Measurements from ENCODE around the gene FOXB1.

Gene FOXB1

DNA sequence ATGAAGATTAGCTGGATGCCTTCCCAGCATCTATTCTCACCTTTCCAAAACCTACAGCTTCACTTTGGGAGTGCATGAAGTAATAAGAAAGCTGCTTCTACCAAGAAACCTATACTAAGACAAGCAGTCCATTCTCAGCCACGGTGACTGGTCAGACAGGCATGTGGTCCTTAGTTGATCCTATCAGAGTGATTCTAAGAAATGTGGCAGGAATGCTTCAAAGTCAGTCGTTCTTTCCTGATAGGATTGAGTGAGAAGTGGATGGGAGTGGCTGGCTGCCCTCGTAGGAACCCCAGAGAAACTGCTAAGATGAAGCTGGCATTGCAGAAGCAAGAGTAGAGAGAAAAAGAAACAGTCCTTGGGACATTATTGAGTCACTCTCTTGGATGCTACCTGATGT, 16.6 kb downstream of the FOXB1 start:
- DNase-seq (no peak), ATAC-seq (replicated peaks) (no peak)
- Mint-ChIP-seq H3K9me3 (peaks cover 8 to 12% of the 10 kb centered on the region in 2 donors), H3K4me3 (no peak overlapping the region), H3K36me3 (peaks cover 3 to 5% of the 10 kb centered on the region in 2 donors), H3K27me3 (peaks cover 25 to 45% of the 10 kb centered on the region in 2 donors), H3K27ac (no peak overlapping the region), H3K4me1 (no peaks in the 10 kb centered on the region)

GRCh38 chr15:60021589-60022378, 17.7 kb downstream of the FOXB1 start:
- H3K27me3 Mint-ChIP-seq, result peaks cover 25 to 37% of the 10 kb centered on the region in 2 donors
- no peak for ATAC-seq (replicated peaks)
- peaks cover 8 to 12% of the 10 kb centered on the region in 2 donors for H3K9me3 Mint-ChIP-seq

DNA sequence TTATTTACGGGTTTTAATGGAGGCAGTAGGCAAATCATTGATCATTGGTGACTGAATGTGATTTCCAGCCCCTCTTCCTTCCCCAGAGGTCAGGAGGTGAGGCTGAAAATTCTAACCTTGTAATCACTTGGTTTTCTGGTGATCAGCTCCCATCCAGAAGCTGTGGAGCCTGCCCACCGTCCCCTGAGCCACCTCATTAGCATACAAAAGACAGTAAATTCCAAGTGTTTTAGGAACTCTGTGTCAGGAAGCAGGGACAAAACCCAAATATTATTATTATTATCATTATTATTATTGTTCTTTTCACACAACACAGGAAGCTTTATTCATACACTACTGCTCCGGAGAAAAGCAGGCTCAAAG, 18.2 kb downstream of the FOXB1 start:
- H3K27me3 Mint-ChIP-seq, result peaks cover 22 to 32% of the 10 kb centered on the region in 2 donors
- H3K4me1 Mint-ChIP-seq, result no peaks in the 10 kb centered on the region
- H3K4me3 Mint-ChIP-seq, result no peak overlapping the region
- no peak for DNase-seq
- H3K36me3 Mint-ChIP-seq, result peaks cover 0 to 2% of the 10 kb centered on the region in 2 donors
- H3K27ac Mint-ChIP-seq, result no peak overlapping the region
- ATAC-seq (replicated peaks), result no peak
- H3K9me3 Mint-ChIP-seq, result peaks cover 5 to 9% of the 10 kb centered on the region in 2 donors

More at GRCh38 chr15:60021589-60022378, 17.7 kb downstream of the FOXB1 start:
- DNase-seq, result no peak
- Mint-ChIP-seq H3K4me1 (no peaks in the 10 kb centered on the region), H3K27ac (no peak overlapping the region), H3K4me3 (no peak overlapping the region), H3K36me3 (peaks cover 3 to 5% of the 10 kb centered on the region in 2 donors)

GRCh38 chr15:60026555-60026954, 22.4 kb downstream of the FOXB1 start:
- H3K4me3 Mint-ChIP-seq, result no peak overlapping the region
- peaks cover 0 to 6% of the 10 kb centered on the region in 2 donors for H3K9me3 Mint-ChIP-seq
- H3K27me3 Mint-ChIP-seq, result peaks cover 9 to 42% of the 10 kb centered on the region in 2 donors
- no peaks in the 10 kb centered on the region for H3K36me3 Mint-ChIP-seq
- ATAC-seq (replicated peaks) (no peak), DNase-seq (no peak)
- H3K4me1 Mint-ChIP-seq, result no peaks in the 10 kb centered on the region
- H3K27ac Mint-ChIP-seq, result no peak overlapping the region

DNA sequence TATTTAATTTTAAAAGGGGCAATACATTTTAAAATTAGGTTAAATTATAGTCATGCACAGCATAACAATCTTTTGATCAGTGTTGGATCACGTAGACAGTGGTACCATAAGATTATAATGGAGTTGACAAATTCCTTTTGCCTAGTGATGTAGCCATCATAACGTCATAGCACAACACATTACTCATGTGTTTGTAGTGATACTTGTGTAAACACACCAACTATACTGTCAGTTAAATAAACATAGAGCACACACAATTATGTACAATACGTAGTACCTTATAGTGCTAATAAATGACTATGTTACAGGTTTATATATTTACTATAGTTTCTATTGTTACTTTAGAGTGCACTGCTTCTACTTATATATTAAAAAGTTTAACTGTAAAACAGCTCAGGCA, 31.2 kb downstream of the FOXB1 start:
- H3K4me3 Mint-ChIP-seq, result no peak overlapping the region
- ATAC-seq (replicated peaks), result no peak
- no peaks in the 10 kb centered on the region for H3K36me3 Mint-ChIP-seq
- no peaks in the 10 kb centered on the region for H3K4me1 Mint-ChIP-seq
- H3K27me3 Mint-ChIP-seq, result peaks cover 15 to 16% of the 10 kb centered on the region in 2 donors
- H3K9me3 Mint-ChIP-seq, result peaks cover 0 to 6% of the 10 kb centered on the region in 2 donors
- no peak overlapping the region for H3K27ac Mint-ChIP-seq
- DNase-seq, result no peak

DNA sequence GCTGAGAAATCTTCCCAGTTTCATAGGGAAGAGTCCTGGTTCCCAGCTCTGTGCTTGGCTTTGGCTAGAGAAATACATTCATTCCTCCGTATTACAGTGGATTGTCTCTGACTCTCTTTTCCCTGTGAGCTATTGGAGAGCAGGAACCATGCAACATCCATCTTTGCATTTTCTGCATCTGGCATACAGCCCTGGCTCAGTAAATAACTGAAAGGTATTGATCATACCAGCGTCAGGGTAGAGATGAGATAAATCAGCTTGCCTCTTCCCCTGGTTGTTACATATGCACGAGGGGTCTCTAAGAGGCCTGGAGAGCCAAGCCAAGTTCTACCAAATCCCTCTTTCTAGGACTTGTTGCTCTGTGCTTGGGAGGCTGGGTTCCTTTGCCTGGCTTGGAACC, 35.2 kb downstream of the FOXB1 start:
- peaks cover 18 to 26% of the 10 kb centered on the region in 2 donors for H3K27me3 Mint-ChIP-seq
- H3K27ac Mint-ChIP-seq, result no peak overlapping the region
- no peaks in the 10 kb centered on the region for H3K4me1 Mint-ChIP-seq
- ATAC-seq (replicated peaks) (no peak), DNase-seq (no peak)
- H3K36me3 Mint-ChIP-seq, result no peaks in the 10 kb centered on the region
- H3K9me3 Mint-ChIP-seq, result no peaks in the 10 kb centered on the region
- no peak overlapping the region for H3K4me3 Mint-ChIP-seq

DNA sequence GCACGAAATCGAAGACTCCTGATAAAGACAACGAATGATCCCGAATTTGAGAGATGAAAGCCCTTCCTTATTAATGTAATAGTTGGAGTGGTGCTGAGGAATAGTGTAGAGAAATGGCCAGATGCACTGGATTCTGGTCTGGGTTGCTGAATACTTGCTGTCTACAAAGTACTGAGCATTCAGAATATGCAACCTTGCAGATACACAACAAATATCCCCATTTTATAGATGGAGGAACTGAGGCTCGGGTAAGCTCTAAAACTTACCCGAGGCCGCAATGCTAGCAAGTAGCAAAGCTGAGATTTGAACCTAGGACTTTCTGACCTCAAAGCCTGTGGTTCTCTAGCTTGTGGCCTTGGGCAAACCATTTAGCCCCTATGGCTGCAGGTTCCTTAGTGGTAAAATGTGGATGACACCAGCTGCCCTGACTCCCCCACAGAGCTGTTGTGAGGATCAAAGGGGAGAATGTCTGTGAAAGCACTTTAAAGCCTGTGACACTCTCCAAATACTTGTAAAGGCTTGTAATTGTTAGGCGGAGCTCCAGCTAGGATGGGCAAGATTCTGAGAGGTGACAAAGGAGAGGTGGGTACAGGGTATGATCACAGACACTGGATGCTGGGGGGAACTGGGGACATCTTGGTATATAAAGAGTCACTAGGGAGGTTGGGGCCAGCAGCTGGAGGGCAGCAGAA, 39.8 kb downstream of the FOXB1 start:
- H3K27me3 Mint-ChIP-seq, result peaks cover 15 to 22% of the 10 kb centered on the region in 2 donors
- DNase-seq, result no peak
- no peaks in the 10 kb centered on the region for H3K36me3 Mint-ChIP-seq
- no peaks in the 10 kb centered on the region for H3K9me3 Mint-ChIP-seq
- H3K4me3 Mint-ChIP-seq, result no peak overlapping the region
- no peak for ATAC-seq (replicated peaks)
- no peak overlapping the region for H3K27ac Mint-ChIP-seq
- H3K4me1 Mint-ChIP-seq, result no peaks in the 10 kb centered on the region

- H3K27ac Mint-ChIP-seq, result no peak overlapping the region
- no peak for ATAC-seq (replicated peaks)
- no peak overlapping the region for H3K4me3 Mint-ChIP-seq
Observed at GRCh38 chr15:60044636-60045270, 40.6 kb downstream of the FOXB1 start.

DNA sequence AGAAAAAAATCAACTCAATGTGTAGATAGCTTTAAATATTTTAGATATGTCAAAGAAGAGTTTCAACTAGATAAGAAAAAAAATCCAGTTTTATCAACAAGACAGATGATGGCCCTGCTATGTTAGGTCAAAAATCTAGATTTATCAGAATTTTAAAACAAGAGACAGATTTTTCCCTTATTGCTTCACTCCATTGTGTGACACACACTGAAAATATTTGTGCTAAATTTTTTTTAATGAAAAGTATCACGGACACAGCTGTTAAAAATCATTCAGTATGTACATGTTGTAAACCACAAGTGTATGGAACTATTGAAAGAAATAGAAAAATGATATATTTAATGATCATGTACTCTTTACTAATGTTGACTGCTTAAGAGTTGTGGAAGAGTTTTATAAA, 43.6 kb downstream of the FOXB1 start:
- H3K4me1 Mint-ChIP-seq, result no peaks in the 10 kb centered on the region
- no peak overlapping the region for H3K27ac Mint-ChIP-seq
- H3K9me3 Mint-ChIP-seq, result peaks cover 9 to 10% of the 10 kb centered on the region in 2 donors
- H3K4me3 Mint-ChIP-seq, result no peak overlapping the region
- peaks cover 10 to 12% of the 10 kb centered on the region in 2 donors for H3K27me3 Mint-ChIP-seq
- H3K36me3 Mint-ChIP-seq, result peaks cover 1 to 6% of the 10 kb centered on the region in 2 donors
- DNase-seq (no peak), ATAC-seq (replicated peaks) (no peak)

More at GRCh38 chr15:60044636-60045270, 40.6 kb downstream of the FOXB1 start:
- no peaks in the 10 kb centered on the region for H3K4me1 Mint-ChIP-seq
- H3K9me3 Mint-ChIP-seq, result peaks cover 5 to 6% of the 10 kb centered on the region in 2 donors
- peaks cover 14 to 22% of the 10 kb centered on the region in 2 donors for H3K27me3 Mint-ChIP-seq
- DNase-seq, result no peak
- peaks cover 0 to 6% of the 10 kb centered on the region in 2 donors for H3K36me3 Mint-ChIP-seq

DNA sequence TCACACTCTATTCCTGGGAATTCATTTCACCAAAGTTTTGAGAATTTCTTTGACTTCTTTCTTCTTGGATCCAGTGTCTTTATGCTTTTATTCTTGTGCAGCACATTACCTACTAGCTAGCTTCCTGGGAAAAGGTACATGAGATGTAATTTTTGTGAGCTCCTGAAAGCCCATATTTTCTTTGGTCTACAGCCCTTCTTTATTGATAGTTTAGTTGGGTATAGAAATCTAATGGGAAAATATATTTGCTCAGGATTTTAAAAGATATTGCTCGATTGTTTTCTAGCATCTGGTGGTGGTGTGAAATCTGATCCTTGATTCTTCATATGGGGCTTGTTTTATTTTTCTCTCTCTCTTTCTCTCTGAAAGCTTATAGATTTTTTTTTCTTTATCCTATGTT, 45.8 kb downstream of the FOXB1 start:
- H3K9me3 Mint-ChIP-seq, result peaks cover 9 to 10% of the 10 kb centered on the region in 2 donors
- H3K27ac Mint-ChIP-seq, result no peak overlapping the region
- no peaks in the 10 kb centered on the region for H3K4me1 Mint-ChIP-seq
- peaks cover 1 to 6% of the 10 kb centered on the region in 2 donors for H3K36me3 Mint-ChIP-seq
- ATAC-seq (replicated peaks), result no peak
- no peak overlapping the region for H3K4me3 Mint-ChIP-seq
- no peak for DNase-seq
- H3K27me3 Mint-ChIP-seq, result peaks cover 0 to 5% of the 10 kb centered on the region in 2 donors

DNA sequence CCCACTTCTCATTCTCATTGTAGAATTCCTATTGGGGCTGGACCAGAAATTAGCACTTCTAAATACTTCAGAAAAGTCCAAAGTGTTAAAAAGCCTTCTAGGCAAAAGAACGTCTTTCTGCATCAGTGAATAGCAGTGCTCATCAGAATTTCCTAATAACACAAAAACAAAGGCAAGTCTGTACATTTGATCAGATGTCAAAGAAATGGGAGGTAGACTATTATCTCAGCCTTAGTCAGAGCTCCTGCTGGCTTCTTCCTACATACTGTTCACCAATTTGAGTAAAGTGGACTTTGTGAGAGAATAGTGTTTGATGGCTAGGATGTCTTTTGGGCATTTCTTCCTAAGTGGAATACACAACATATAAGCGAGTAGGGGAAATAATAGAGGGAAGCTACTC, 48.7 kb downstream of the FOXB1 start:
- Mint-ChIP-seq H3K27me3 (peaks cover 6 to 14% of the 10 kb centered on the region in 2 donors), H3K4me1 (no peaks in the 10 kb centered on the region), H3K27ac (no peak overlapping the region), H3K36me3 (peaks cover 1 to 6% of the 10 kb centered on the region in 2 donors), H3K4me3 (no peak overlapping the region), H3K9me3 (peaks cover 9 to 10% of the 10 kb centered on the region in 2 donors)
- DNase-seq (no peak), ATAC-seq (replicated peaks) (no peak)

DNA sequence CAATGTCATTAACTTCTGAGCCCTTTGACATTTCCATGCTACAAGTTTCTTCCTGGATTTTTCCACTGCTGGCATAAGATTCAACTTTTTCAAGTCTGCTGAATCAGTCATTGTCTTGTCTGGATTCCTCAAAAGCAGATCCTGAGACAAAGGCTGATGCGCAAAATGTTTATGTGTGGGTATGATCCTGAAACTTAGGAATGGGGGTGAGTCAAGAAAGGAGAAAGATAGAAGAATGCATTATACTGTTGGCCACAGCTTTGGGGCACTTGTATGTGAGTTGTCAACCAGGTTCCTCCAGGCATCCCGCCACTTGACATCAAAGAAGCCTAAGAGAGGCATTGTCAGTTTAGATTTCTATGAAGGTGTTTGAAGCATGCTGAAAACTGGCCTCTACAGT, 50.4 kb downstream of the FOXB1 start:
- H3K4me3 Mint-ChIP-seq, result no peak overlapping the region
- no peak overlapping the region for H3K27ac Mint-ChIP-seq
- peaks cover 6 to 8% of the 10 kb centered on the region in 2 donors for H3K9me3 Mint-ChIP-seq
- no peak for ATAC-seq (replicated peaks)
- peaks cover 6 to 15% of the 10 kb centered on the region in 2 donors for H3K27me3 Mint-ChIP-seq
- no peak for DNase-seq
- H3K36me3 Mint-ChIP-seq, result peaks cover 1 to 3% of the 10 kb centered on the region in 2 donors
- no peaks in the 10 kb centered on the region for H3K4me1 Mint-ChIP-seq

Measured in stimulated activated naive B cell treated with anti-CD40 and anti-IgM and Interleukin-4, amounts not matched to agents 10 μg/mL and 1 μg/mL and 100 μg/mL, for 72 hours (primary cell).